Measurements from ENCODE around the gene LRP1B.

Gene LRP1B

GRCh38 chr2:142041996-142042395, 88.8 kb downstream of the LRP1B start:
- no peak for DNase-seq (ENCODE audit: low read depth in 2 of 2)

GRCh38 chr2:142041105-142041504, 89.7 kb downstream of the LRP1B start:
- no peak for DNase-seq (ENCODE audit: low read depth in 2 of 2)

GRCh38 chr2:142040556-142040955, 90.3 kb downstream of the LRP1B start:
- DNase-seq (ENCODE audit: low read depth in 2 of 2): no peak

GRCh38 chr2:142038826-142039225, 92.0 kb downstream of the LRP1B start:
- no peak for DNase-seq (ENCODE audit: low read depth in 2 of 2)

GRCh38 chr2:142037744-142038143, 93.1 kb downstream of the LRP1B start:
- no peak for DNase-seq (ENCODE audit: low read depth in 2 of 2)

- no peak for DNase-seq (ENCODE audit: low read depth in 2 of 2)
Measured at GRCh38 chr2:142037066-142037465, 93.8 kb downstream of the LRP1B start.

GRCh38 chr2:142033393-142033792, 97.4 kb downstream of the LRP1B start:
- DNase-seq (ENCODE audit: low read depth in 2 of 2): no peak

- DNase-seq (ENCODE audit: low read depth in 2 of 2): no peak
Measured at GRCh38 chr2:142031656-142032055, 99.2 kb downstream of the LRP1B start.

GRCh38 chr2:142030735-142031134, 100.1 kb downstream of the LRP1B start:
- DNase-seq (ENCODE audit: low read depth in 2 of 2): no peak

- no peak for DNase-seq (ENCODE audit: low read depth in 2 of 2)
Measured at GRCh38 chr2:142029974-142030373, 100.8 kb downstream of the LRP1B start.

- DNase-seq (ENCODE audit: low read depth in 2 of 2): no peak
Measured at GRCh38 chr2:142025394-142025793, 105.4 kb downstream of the LRP1B start.

GRCh38 chr2:142020368-142020767, 110.4 kb downstream of the LRP1B start:
- no peak for DNase-seq (ENCODE audit: low read depth in 2 of 2)

- no peak for DNase-seq (ENCODE audit: low read depth in 2 of 2)
Measured at GRCh38 chr2:142014536-142014935, 116.3 kb downstream of the LRP1B start.

- no peak for DNase-seq (ENCODE audit: low read depth in 2 of 2)
Measured at GRCh38 chr2:142012797-142013196, 118.0 kb downstream of the LRP1B start.

GRCh38 chr2:142010477-142011270, 120.1 kb downstream of the LRP1B start:
- no peak for DNase-seq (ENCODE audit: low read depth in 2 of 2)

- no peak for DNase-seq (ENCODE audit: low read depth in 2 of 2)
Measured at GRCh38 chr2:142008135-142008744, 122.6 kb downstream of the LRP1B start.

GRCh38 chr2:141994066-141994465, 136.8 kb downstream of the LRP1B start:
- no peak for DNase-seq (ENCODE audit: low read depth in 2 of 2)

- no peak for DNase-seq (ENCODE audit: low read depth in 2 of 2)
Measured at GRCh38 chr2:141992695-141993094, 138.1 kb downstream of the LRP1B start.

GRCh38 chr2:141968433-141968832, 162.4 kb downstream of the LRP1B start:
- DNase-seq (ENCODE audit: low read depth in 2 of 2): no peak

GRCh38 chr2:141967980-141968379, 162.8 kb downstream of the LRP1B start:
- no peak for DNase-seq (ENCODE audit: low read depth in 2 of 2)

GRCh38 chr2:141967503-141967902, 163.3 kb downstream of the LRP1B start:
- no peak for DNase-seq (ENCODE audit: low read depth in 2 of 2)

- DNase-seq (ENCODE audit: low read depth in 2 of 2): no peak
Measured at GRCh38 chr2:141959941-141960340, 170.9 kb downstream of the LRP1B start.

- no peak for DNase-seq (ENCODE audit: low read depth in 2 of 2)
Measured at GRCh38 chr2:141959016-141959415, 171.8 kb downstream of the LRP1B start.
